Measurements from ENCODE around the gene ACTN1.

- TF ChIP-seq, protein P1, sequence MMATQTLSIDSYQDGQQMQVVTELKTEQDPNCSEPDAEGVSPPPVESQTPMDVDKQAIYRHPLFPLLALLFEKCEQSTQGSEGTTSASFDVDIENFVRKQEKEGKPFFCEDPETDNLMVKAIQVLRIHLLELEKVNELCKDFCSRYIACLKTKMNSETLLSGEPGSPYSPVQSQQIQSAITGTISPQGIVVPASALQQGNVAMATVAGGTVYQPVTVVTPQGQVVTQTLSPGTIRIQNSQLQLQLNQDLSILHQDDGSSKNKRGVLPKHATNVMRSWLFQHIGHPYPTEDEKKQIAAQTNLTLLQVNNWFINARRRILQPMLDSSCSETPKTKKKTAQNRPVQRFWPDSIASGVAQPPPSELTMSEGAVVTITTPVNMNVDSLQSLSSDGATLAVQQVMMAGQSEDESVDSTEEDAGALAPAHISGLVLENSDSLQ (IDR thresholded peaks at IDR 0.05), result no peak
- no peak for TF ChIP-seq SP1 (IDR thresholded peaks at IDR 0.05)
- TF ChIP-seq NFRKB (IDR thresholded peaks at IDR 0.05), result no peak
- TF ChIP-seq FOXA1 (IDR thresholded peaks at IDR 0.05), result no peak
- no peak for TF ChIP-seq FOXM1 (IDR thresholded peaks at IDR 0.05; ENCODE audit: borderline replicate concordance)
- TF ChIP-seq L3MBTL2 (conservative IDR thresholded peaks at IDR 0.05), result no peak
- no peak for TF ChIP-seq HDGF (IDR thresholded peaks at IDR 0.05; ENCODE audit: borderline replicate concordance)
These were observed 1.4 kb downstream of the ACTN1 start for GRCh38 chr14:68977718-68978171.
